GM10266 (cell line): Measurements from ENCODE around the gene ZNF444.
"Not testable (repeated sequence)": the region's sequence is repeated elsewhere in the genome, so short reads cannot be mapped to it uniquely, and the experiment has no call there.

ENCODE experiments used
- DNase-seq: peaks from one replicate; pipeline ENCODE4 v3.0.0; 2012; ENCODE audit errors: extremely low spot score
- TF ChIP-seq, protein P1 (sequence below): IDR thresholded peaks from 2 replicates; pipeline ENCODE4 v1.5.1; 2012; ENCODE audit warnings: mild to moderate bottlenecking, low read depth; ENCODE audit not compliant: control insufficient read depth, insufficient read depth; ENCODE audit errors: missing control alignments

ZNF444 gene

DNA sequence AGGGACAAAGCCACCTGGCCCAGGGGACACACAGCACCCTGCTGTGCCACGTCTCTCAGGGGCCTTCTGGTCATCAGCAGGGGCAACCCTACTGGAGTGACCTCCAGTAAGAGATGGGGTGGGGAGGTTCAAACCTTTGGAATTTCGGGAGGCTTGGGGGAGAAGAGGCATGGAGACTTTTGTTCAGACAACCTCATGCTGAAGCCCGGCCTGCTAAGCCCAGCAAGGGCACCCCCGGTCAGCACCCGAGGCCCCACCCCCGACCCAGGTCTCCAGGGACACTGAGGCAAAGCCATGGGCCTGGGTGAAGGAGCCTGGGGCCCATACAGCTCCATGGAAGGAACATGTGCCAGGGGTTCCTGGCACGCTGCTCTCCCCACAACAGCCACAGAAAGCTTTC lies 43.3 kb upstream of the ZNF444 start:
- TF ChIP-seq, protein P1, sequence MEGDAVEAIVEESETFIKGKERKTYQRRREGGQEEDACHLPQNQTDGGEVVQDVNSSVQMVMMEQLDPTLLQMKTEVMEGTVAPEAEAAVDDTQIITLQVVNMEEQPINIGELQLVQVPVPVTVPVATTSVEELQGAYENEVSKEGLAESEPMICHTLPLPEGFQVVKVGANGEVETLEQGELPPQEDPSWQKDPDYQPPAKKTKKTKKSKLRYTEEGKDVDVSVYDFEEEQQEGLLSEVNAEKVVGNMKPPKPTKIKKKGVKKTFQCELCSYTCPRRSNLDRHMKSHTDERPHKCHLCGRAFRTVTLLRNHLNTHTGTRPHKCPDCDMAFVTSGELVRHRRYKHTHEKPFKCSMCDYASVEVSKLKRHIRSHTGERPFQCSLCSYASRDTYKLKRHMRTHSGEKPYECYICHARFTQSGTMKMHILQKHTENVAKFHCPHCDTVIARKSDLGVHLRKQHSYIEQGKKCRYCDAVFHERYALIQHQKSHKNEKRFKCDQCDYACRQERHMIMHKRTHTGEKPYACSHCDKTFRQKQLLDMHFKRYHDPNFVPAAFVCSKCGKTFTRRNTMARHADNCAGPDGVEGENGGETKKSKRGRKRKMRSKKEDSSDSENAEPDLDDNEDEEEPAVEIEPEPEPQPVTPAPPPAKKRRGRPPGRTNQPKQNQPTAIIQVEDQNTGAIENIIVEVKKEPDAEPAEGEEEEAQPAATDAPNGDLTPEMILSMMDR: no peak
- no peak for DNase-seq

GRCh38 chr19:56098237-56098636 lies 42.9 kb upstream of the ZNF444 start:
- DNase-seq: not testable (repeated sequence)

DNA sequence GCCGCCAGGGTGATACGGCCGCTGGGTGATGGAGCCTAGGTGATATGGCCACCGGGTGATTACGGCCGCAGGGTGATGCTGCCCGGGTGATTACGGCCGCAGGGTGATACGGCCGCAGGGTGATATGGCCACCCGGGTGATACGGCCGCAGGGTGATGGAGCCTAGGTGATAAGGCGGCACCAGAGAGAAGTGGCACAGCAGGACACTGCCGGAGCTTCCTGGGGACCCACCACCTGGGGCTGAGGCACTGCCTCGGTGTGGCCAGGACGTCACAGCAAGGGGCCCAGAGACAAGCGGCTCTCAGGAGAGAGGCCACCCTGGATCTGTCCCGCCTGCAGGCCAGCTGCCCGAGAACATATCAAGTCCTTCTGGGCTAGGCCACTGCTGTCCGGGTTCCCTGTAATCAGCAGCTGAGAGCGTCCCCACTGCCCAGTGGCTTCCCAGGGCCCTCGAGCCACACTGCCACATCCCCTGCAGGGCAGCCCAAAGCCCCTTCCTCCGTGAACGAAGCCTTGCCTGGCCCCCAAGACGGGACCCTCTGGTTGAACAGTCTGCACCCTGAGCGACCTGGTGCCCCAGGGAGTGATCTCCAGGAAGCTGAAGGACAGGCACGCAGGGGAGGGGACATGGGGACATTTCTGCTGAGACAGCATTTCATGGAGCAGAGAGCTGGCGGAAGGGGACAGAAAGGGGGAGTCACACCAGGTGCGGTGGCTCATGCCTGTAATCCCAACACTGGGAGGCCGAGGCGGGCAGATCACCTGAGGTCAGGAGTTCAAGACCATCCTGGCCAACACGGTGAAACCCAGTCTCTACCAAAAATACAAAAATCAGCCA lies 42.1 kb upstream of the ZNF444 start:
- TF ChIP-seq, protein P1: no peak
- peak; percentile 28 for DNase-seq

- TF ChIP-seq, protein P1: no peak
- DNase-seq: peak; percentile 26
Measured at GRCh38 chr19:56099638-56100539, 41.2 kb upstream of the ZNF444 start.

- TF ChIP-seq, protein P1: no peak
- DNase-seq: no peak
Measured at GRCh38 chr19:56101095-56101494, 40.0 kb upstream of the ZNF444 start.

DNA sequence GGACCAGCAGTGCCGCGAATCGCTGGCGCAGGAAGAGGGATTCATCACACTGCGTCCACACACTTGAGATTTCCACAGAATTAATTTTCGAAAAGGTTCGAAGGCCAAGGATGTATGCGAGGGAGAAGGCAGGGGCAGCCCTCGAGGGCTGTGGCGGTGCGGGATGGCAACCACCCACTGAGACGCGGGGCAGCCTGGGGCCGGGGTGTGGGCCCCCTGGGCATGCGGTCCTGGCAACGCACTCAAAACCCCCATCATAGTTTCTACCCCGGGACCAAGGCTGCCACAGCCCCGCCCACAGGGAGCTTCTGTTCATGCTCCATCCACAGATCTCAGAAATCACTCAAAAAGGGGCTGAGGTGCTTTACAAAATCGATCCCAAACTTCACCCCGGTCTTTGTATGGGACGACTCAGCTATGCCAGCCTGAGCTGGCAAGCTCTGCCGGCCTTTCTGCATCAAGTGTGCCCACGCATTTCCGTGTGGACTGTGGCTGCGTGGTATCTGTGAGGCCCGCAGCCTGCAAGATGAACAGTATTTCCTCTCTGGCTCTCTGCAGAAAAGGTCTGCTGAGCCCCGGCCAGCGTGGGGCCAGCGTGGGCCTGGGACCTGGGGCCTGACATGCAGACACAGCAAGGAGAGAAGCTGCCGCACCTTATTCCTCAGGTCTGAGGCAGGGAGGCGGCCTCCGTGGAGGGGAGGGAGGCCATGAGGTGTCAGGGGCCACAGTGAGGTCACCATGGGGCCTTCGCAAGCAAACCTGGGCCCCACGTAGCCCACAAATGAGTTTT lies 39.1 kb upstream of the ZNF444 start:
- TF ChIP-seq, protein P1: no peak
- no peak for DNase-seq

GRCh38 chr19:56103027-56103614 lies 38.0 kb upstream of the ZNF444 start:
- TF ChIP-seq, protein P1: no peak

More at GRCh38 chr19:56103027-56103614, 38.0 kb upstream of the ZNF444 start:
- DNase-seq: peak; percentile 28
